Endothelial cell of hepatic sinusoid (primary cell): ENCODE results near the gene CAB39L.

ENCODE experiments used
- in situ Hi-C: cut with HindIII; loops from 2 replicates; pipeline ENCODE4 v1.10.0; 2017; ENCODE audit warnings: low sequenced_read_pairs

CAB39L gene

GRCh38 chr13:49443704-49444523 lies at the start of gene CAB39L, which contains the start of gene SETDB2:
Gene CAB39L, minus strand, starts transcription at chr13:49444064. Its CDS starts 61,154 bp downstream, at chr13:49382910.
Gene SETDB2, plus strand, starts transcription at chr13:49444274. Its CDS starts 7,620 bp downstream, at chr13:49451894.
- in situ Hi-C loops = no loop called here

- in situ Hi-C loops = no loop called here
Measured at GRCh38 chr13:49488563-49488962, 44.7 kb upstream of the CAB39L start.

- in situ Hi-C loops = no loop called here
Measured at GRCh38 chr13:49481788-49482187, 37.9 kb upstream of the CAB39L start.

GRCh38 chr13:49476529-49476928 lies 32.7 kb upstream of the CAB39L start:
- in situ Hi-C loops = loop anchor here (5.0 kb wide), 1 partner anchor 94 kb away; no protein-coding TSS in a partner anchor

GRCh38 chr13:49472186-49472585 lies 28.3 kb upstream of the CAB39L start:
- in situ Hi-C loops = no loop called here

GRCh38 chr13:49466292-49466838 lies 22.5 kb upstream of the CAB39L start:
- in situ Hi-C loops = no loop called here

- in situ Hi-C loops = no loop called here
Measured at GRCh38 chr13:49464621-49465325, 20.9 kb upstream of the CAB39L start.

- in situ Hi-C loops = no loop called here
Measured at GRCh38 chr13:49464085-49464484, 20.2 kb upstream of the CAB39L start.

GRCh38 chr13:49459580-49459979 lies 15.7 kb upstream of the CAB39L start:
- in situ Hi-C loops = loop anchor here (5.0 kb wide), 1 partner anchor 68 kb away; no protein-coding TSS in a partner anchor

GRCh38 chr13:49457221-49457620 lies 13.4 kb upstream of the CAB39L start:
- in situ Hi-C loops = loop anchor here (5.0 kb wide), 1 partner anchor 70 kb away; no protein-coding TSS in a partner anchor

- in situ Hi-C loops = loop anchor here (5.0 kb wide), 1 partner anchor 71 kb away; no protein-coding TSS in a partner anchor
Measured at GRCh38 chr13:49456156-49456555, 12.3 kb upstream of the CAB39L start.

- in situ Hi-C loops = loop anchor here (5.0 kb wide), 1 partner anchor 72 kb away; no protein-coding TSS in a partner anchor
Measured at GRCh38 chr13:49455007-49455398, 11.1 kb upstream of the CAB39L start.

- in situ Hi-C loops = loop anchor here (5.0 kb wide), 1 partner anchor 73 kb away; no protein-coding TSS in a partner anchor
Measured at GRCh38 chr13:49454388-49455006, 10.6 kb upstream of the CAB39L start.

GRCh38 chr13:49453465-49453864 lies 9.6 kb upstream of the CAB39L start:
- in situ Hi-C loops = no loop called here

- in situ Hi-C loops = no loop called here
Measured at GRCh38 chr13:49452725-49453457, 9.0 kb upstream of the CAB39L start.

GRCh38 chr13:49450105-49450819 lies 6.4 kb upstream of the CAB39L start:
- in situ Hi-C loops = no loop called here

GRCh38 chr13:49448753-49449152 lies 4.9 kb upstream of the CAB39L start:
- in situ Hi-C loops = loop anchor here (5.0 kb wide), 1 partner anchor 44 kb away; no protein-coding TSS in a partner anchor

GRCh38 chr13:49446473-49446872 lies 2.6 kb upstream of the CAB39L start:
- in situ Hi-C loops = loop anchor here (5.0 kb wide), 1 partner anchor 46 kb away; no protein-coding TSS in a partner anchor
